PFSK-1 (cell line): ENCODE results near the gene RFK.

Source experiments
- POLR2AphosphoS5 ChIP-seq: IDR thresholded peaks from 2 replicates; pipeline ENCODE4 v1.6.1; 2012; ENCODE audit warnings: low read depth, mild to moderate bottlenecking, control low read depth, low read length, moderate library complexity
- REST ChIP-seq, 2 experiments: IDR thresholded peaks; 2 replicates each; pipeline versions ENCODE4 v1.6.1 to v1.8.0; 2011 to 2012; ENCODE audit warnings: low read depth in 2 of 2, low read length in 2 of 2, control low read depth in 1 of 2, inconsistent platforms in 1 of 2, mild to moderate bottlenecking in 1 of 2, moderate library complexity in 1 of 2; ENCODE audit not compliant: insufficient read depth in 1 of 2

- TF ChIP-seq POLR2AphosphoS5 (no peak), REST (IDR thresholded peaks at IDR 0.05; ENCODE audit: insufficient read depth in 1 of 2, low read depth in 2 of 2, low read length in 2 of 2) (no peak)
Measured at GRCh38 chr9:76394960-76395252, 680 bp upstream of the RFK start.
